ENCODE data around the gene NBL1.
"Not testable (repeated sequence)": the region's sequence is repeated elsewhere in the genome, so short reads cannot be mapped to it uniquely, and the experiment has no call there.

The NBL1 gene

DNA sequence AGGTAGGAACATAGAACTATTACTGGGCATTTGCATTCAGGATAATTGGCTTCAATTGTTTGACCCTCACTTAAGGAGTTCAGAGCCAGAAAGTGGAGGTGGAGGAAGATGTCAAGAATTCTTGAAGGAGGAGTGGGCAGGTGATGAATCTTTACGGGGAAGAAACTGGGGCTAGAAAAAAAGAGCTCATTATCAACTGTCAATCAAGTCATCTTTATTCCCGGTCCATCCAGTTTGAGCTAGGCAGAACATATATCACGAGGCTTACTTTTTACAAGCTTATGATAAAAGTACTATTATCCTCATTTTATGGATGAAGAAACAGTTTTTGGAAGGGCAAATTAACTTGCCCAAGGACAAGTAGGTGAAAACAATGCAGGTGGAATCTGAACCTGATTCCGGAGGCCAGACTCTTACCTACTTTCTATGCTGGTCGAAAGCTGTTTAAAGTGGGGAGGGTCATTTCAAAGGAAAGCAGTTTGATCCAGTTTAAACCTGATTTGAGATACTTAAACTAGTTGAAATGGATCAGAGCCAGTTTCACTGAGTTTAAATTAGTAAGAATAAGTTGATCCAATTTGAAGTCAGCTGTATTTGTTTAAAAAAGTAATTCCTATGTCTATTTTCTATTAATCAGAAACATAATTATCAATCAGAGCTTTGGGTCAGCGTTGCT is 13.3 kb upstream of the NBL1 start:
- Histone ChIP-seq H4K20me1 (ENCODE audit: insufficient read depth, low read length) (no peaks in the 10 kb centered on the region), H3K4me2 (ENCODE audit: low read depth, low read length) (no peak overlapping the region), H3K4me3 (ENCODE audit: low read length) (no peak overlapping the region), H3K27ac (ENCODE audit: low read length) (no peak overlapping the region), H3K4me1 (ENCODE audit: low read length) (no peaks in the 10 kb centered on the region), H3F3A (ENCODE audit: insufficient read depth, low read length) (no peaks in the 10 kb centered on the region), H3K9ac (ENCODE audit: low read length) (no peak overlapping the region), H2AFZ (ENCODE audit: low read length) (no peak overlapping the region), H3K9me3 (replicated peaks; ENCODE audit: insufficient read depth, low read length) (no peaks in the 10 kb centered on the region), H3K79me2 (ENCODE audit: low read length) (no peaks in the 10 kb centered on the region), H3K9me2 (replicated peaks; ENCODE audit: insufficient read depth, low read length) (no peaks in the 10 kb centered on the region), H3K36me3 (replicated peaks; ENCODE audit: insufficient read depth, low read length) (no peaks in the 10 kb centered on the region; the same call in 1 of the 2 replicates), H3K27me3 (replicated peaks; ENCODE audit: insufficient read depth, low read length) (no peaks in the 10 kb centered on the region)
- no peak for DNase-seq
- TF ChIP-seq EZH2phosphoT487 (IDR thresholded peaks at IDR 0.05; ENCODE audit: low read length): no peak
- TF ChIP-seq, protein P1, sequence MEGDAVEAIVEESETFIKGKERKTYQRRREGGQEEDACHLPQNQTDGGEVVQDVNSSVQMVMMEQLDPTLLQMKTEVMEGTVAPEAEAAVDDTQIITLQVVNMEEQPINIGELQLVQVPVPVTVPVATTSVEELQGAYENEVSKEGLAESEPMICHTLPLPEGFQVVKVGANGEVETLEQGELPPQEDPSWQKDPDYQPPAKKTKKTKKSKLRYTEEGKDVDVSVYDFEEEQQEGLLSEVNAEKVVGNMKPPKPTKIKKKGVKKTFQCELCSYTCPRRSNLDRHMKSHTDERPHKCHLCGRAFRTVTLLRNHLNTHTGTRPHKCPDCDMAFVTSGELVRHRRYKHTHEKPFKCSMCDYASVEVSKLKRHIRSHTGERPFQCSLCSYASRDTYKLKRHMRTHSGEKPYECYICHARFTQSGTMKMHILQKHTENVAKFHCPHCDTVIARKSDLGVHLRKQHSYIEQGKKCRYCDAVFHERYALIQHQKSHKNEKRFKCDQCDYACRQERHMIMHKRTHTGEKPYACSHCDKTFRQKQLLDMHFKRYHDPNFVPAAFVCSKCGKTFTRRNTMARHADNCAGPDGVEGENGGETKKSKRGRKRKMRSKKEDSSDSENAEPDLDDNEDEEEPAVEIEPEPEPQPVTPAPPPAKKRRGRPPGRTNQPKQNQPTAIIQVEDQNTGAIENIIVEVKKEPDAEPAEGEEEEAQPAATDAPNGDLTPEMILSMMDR (IDR thresholded peaks at IDR 0.05; ENCODE audit: low read length): no peak
- TF ChIP-seq EZH2 (optimal IDR thresholded peaks at IDR 0.05; ENCODE audit: low read depth, low read length): no peak

DNA sequence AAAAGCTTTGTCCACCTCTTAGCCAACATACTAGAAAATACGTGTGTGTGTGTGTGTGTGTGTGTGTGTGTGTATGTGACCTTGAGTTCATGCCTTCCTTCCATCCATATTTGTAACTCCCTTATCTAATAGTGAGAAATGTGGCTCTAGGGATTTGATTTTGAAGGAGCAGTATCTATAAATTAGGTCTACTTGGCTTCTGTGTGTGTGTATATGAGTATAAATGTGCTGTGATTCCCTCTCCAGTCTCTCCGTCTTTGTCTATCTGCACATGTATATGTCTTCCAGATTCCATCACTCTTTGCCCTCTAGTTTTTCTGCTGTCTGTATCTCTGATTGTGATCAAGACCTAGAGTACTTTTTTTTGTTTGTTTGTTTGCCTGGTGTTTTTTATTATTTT is 11.9 kb upstream of the NBL1 start:
- H3K4me2 ChIP-seq (ENCODE audit: low read depth, low read length): no peak overlapping the region

GRCh38 chr1:19633106-19633505 is 11.0 kb upstream of the NBL1 start:
- H3K4me3 ChIP-seq (ENCODE audit: low read length): no peak overlapping the region
- H3K9me2 ChIP-seq (replicated peaks; ENCODE audit: insufficient read depth, low read length): no peaks in the 10 kb centered on the region
- no peaks in the 10 kb centered on the region for H3K36me3 ChIP-seq (replicated peaks; ENCODE audit: insufficient read depth, low read length)
- no peak for DNase-seq
- no peaks in the 10 kb centered on the region for H3K79me2 ChIP-seq (ENCODE audit: low read length)
- no peak overlapping the region for H3K27ac ChIP-seq (ENCODE audit: low read length)
- H2AFZ ChIP-seq (ENCODE audit: low read length): no peak overlapping the region
- no peaks in the 10 kb centered on the region for H3K4me1 ChIP-seq (ENCODE audit: low read length)
- no peaks in the 10 kb centered on the region for H4K20me1 ChIP-seq (ENCODE audit: insufficient read depth, low read length)
- no peaks in the 10 kb centered on the region for H3K27me3 ChIP-seq (replicated peaks; ENCODE audit: insufficient read depth, low read length)
- no peaks in the 10 kb centered on the region for H3F3A ChIP-seq (ENCODE audit: insufficient read depth, low read length)
- H3K9ac ChIP-seq (ENCODE audit: low read length): no peak overlapping the region
- H3K4me2 ChIP-seq (ENCODE audit: low read depth, low read length): no peak overlapping the region
- TF ChIP-seq EZH2 (optimal IDR thresholded peaks at IDR 0.05; ENCODE audit: low read depth, low read length) (no peak), EZH2phosphoT487 (IDR thresholded peaks at IDR 0.05; ENCODE audit: low read length) (no peak)
- TF ChIP-seq, protein P1 (IDR thresholded peaks at IDR 0.05; ENCODE audit: low read length): no peak
- H3K9me3 ChIP-seq (replicated peaks; ENCODE audit: insufficient read depth, low read length): no peaks in the 10 kb centered on the region

More for the DNA sequence above, 11.9 kb upstream of the NBL1 start:
- Histone ChIP-seq H3F3A (ENCODE audit: insufficient read depth, low read length) (no peaks in the 10 kb centered on the region), H3K9me2 (replicated peaks; ENCODE audit: insufficient read depth, low read length) (no peaks in the 10 kb centered on the region), H4K20me1 (ENCODE audit: insufficient read depth, low read length) (no peaks in the 10 kb centered on the region), H3K27me3 (replicated peaks; ENCODE audit: insufficient read depth, low read length) (no peaks in the 10 kb centered on the region), H3K79me2 (ENCODE audit: low read length) (no peaks in the 10 kb centered on the region), H3K4me3 (ENCODE audit: low read length) (no peak overlapping the region), H2AFZ (ENCODE audit: low read length) (no peak overlapping the region), H3K27ac (ENCODE audit: low read length) (no peak overlapping the region), H3K4me1 (ENCODE audit: low read length) (no peaks in the 10 kb centered on the region), H3K9me3 (replicated peaks; ENCODE audit: insufficient read depth, low read length) (no peaks in the 10 kb centered on the region), H3K36me3 (replicated peaks; ENCODE audit: insufficient read depth, low read length) (no peaks in the 10 kb centered on the region; the same call in 1 of the 2 replicates), H3K9ac (ENCODE audit: low read length) (no peak overlapping the region)
- TF ChIP-seq, protein P1 (IDR thresholded peaks at IDR 0.05; ENCODE audit: low read length): no peak
- TF ChIP-seq EZH2 (optimal IDR thresholded peaks at IDR 0.05; ENCODE audit: low read depth, low read length) (no peak), EZH2phosphoT487 (IDR thresholded peaks at IDR 0.05; ENCODE audit: low read length) (no peak)
- no peak for DNase-seq

GRCh38 chr1:19635064-19635463 is 9.0 kb upstream of the NBL1 start:
- H3K4me1 ChIP-seq (ENCODE audit: low read length); H3K4me3 ChIP-seq (ENCODE audit: low read length); H3K9ac ChIP-seq (ENCODE audit: low read length); H3K27me3 ChIP-seq (replicated peaks; ENCODE audit: insufficient read depth, low read length); DNase-seq; H3K4me2 ChIP-seq (ENCODE audit: low read depth, low read length); H3K27ac ChIP-seq (ENCODE audit: low read length); H3K9me3 ChIP-seq (replicated peaks; ENCODE audit: insufficient read depth, low read length); H3K36me3 ChIP-seq (replicated peaks; ENCODE audit: insufficient read depth, low read length); H3F3A ChIP-seq (ENCODE audit: insufficient read depth, low read length); H4K20me1 ChIP-seq (ENCODE audit: insufficient read depth, low read length); H3K79me2 ChIP-seq (ENCODE audit: low read length); H2AFZ ChIP-seq (ENCODE audit: low read length); H3K9me2 ChIP-seq (replicated peaks; ENCODE audit: insufficient read depth, low read length): not testable (repeated sequence)
